ENCODE data around the gene GANC.

- no peak for TF ChIP-seq CTCF (IDR thresholded peaks at IDR 0.05; ENCODE audit: low read depth, low read length)
- TF ChIP-seq MAX (IDR thresholded peaks at IDR 0.05; ENCODE audit: low read depth, low read length), result no peak
- TF ChIP-seq MYC (IDR thresholded peaks at IDR 0.05; ENCODE audit: low read depth, low read length), result peak; percentile 12; the same call in 1 of the 2 replicates
- TF ChIP-seq POLR2A (IDR thresholded peaks at IDR 0.05; ENCODE audit: extremely low read depth, insufficient read length), result no peak
These were observed 40.5 kb downstream of the GANC start for GRCh38 chr15:42313463-42313862.
